Measurements from ENCODE around the gene DAAM2.
A peak's percentile ranks its signal among the peaks of the same experiment; 100 is the strongest.

DAAM2 gene

DNA sequence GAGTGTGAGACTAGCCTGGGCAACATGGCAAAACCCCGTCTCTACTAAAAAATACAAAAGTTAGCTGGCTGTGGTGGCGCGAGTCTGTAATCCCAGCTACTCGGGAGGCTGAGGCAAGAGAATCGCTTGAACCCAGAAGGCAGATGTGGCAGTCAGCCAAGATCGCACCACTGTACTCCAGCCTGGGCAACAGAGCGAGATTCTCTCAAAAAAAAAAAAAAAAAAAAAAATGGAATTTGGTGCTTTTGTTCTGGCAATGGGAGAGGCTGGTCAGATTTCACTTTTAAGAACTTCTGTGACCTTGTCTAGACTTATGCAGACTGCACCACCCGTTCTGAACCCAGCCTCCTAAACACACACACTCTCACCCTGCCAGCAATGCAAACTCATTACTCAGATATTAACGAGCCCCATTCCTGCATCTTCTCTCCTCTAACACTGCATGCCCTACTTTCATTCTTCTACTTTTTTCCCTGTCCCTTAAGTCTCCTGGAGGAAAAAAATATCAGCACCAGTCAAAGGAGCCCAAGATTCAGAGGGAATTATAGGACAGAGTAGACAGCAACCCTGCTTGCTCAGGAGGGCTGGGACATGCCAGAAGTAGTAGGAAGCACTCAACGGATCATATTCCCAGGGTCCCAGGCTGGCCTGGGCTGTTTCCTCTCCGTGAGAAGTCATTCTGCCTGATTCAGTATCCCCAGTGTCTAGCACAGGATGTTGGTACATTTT, 137.7 kb downstream of the DAAM2 start:
- Histone ChIP-seq H4K20me1 (ENCODE audit: insufficient read depth, low read length, poor library complexity, severe bottlenecking) (no peaks in the 10 kb centered on the region), H3K4me2 (ENCODE audit: low read depth, low read length, poor library complexity, severe bottlenecking) (peak overlapping the region; percentile 30)

GRCh38 chr6:39930540-39930939, 138.4 kb downstream of the DAAM2 start:
- H3K4me2 ChIP-seq (ENCODE audit: low read depth, low read length, poor library complexity, severe bottlenecking) = no peak overlapping the region
- no peaks in the 10 kb centered on the region for H3K9me3 ChIP-seq (ENCODE audit: insufficient read depth, low read depth, low read length)
- no peaks in the 10 kb centered on the region for H4K20me1 ChIP-seq (ENCODE audit: insufficient read depth, low read length, poor library complexity, severe bottlenecking)
- H3K27me3 ChIP-seq (ENCODE audit: insufficient read depth, low read length, poor library complexity, severe bottlenecking) = no peaks in the 10 kb centered on the region
- TF ChIP-seq, protein P1, sequence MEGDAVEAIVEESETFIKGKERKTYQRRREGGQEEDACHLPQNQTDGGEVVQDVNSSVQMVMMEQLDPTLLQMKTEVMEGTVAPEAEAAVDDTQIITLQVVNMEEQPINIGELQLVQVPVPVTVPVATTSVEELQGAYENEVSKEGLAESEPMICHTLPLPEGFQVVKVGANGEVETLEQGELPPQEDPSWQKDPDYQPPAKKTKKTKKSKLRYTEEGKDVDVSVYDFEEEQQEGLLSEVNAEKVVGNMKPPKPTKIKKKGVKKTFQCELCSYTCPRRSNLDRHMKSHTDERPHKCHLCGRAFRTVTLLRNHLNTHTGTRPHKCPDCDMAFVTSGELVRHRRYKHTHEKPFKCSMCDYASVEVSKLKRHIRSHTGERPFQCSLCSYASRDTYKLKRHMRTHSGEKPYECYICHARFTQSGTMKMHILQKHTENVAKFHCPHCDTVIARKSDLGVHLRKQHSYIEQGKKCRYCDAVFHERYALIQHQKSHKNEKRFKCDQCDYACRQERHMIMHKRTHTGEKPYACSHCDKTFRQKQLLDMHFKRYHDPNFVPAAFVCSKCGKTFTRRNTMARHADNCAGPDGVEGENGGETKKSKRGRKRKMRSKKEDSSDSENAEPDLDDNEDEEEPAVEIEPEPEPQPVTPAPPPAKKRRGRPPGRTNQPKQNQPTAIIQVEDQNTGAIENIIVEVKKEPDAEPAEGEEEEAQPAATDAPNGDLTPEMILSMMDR (conservative IDR thresholded peaks at IDR 0.05; ENCODE audit: low read length) = no peak
- no peak for TF ChIP-seq EZH2phosphoT487 (IDR thresholded peaks at IDR 0.05; ENCODE audit: borderline replicate concordance)
- peaks cover 17% of the 10 kb centered on the region for H3K4me1 ChIP-seq (ENCODE audit: insufficient read depth, low read length, poor library complexity, severe bottlenecking)
- H3K79me2 ChIP-seq (ENCODE audit: insufficient read depth, low read length) = no peaks in the 10 kb centered on the region
- no peak overlapping the region for H2AFZ ChIP-seq (ENCODE audit: low read length)
- no peaks in the 10 kb centered on the region for H3K9me2 ChIP-seq (replicated peaks; ENCODE audit: low read depth, low read length)
- no peaks in the 10 kb centered on the region for H3K36me3 ChIP-seq (ENCODE audit: insufficient read depth, low read length)
- no peak overlapping the region for H3K4me3 ChIP-seq (ENCODE audit: low read length, poor library complexity, severe bottlenecking)
- H3F3A ChIP-seq (ENCODE audit: low read depth) = no peaks in the 10 kb centered on the region
- H3K9ac ChIP-seq (ENCODE audit: low read depth, low read length, poor library complexity, severe bottlenecking) = no peak overlapping the region

More for the DNA sequence above, 137.7 kb downstream of the DAAM2 start:
- no peaks in the 10 kb centered on the region for H3K27me3 ChIP-seq (ENCODE audit: insufficient read depth, low read length, poor library complexity, severe bottlenecking)
- no peaks in the 10 kb centered on the region for H3F3A ChIP-seq (ENCODE audit: low read depth)
- H3K79me2 ChIP-seq (ENCODE audit: insufficient read depth, low read length) = no peaks in the 10 kb centered on the region
- H3K36me3 ChIP-seq (ENCODE audit: insufficient read depth, low read length) = no peaks in the 10 kb centered on the region
- no peak overlapping the region for H3K4me3 ChIP-seq (ENCODE audit: low read length, poor library complexity, severe bottlenecking)
- H2AFZ ChIP-seq (ENCODE audit: low read length) = no peak overlapping the region
- peaks cover 17% of the 10 kb centered on the region for H3K4me1 ChIP-seq (ENCODE audit: insufficient read depth, low read length, poor library complexity, severe bottlenecking)
- TF ChIP-seq EZH2phosphoT487 (IDR thresholded peaks at IDR 0.05; ENCODE audit: borderline replicate concordance) = no peak
- TF ChIP-seq, protein P1 (conservative IDR thresholded peaks at IDR 0.05; ENCODE audit: low read length) = no peak
- peak overlapping the region; percentile 12 for H3K9ac ChIP-seq (ENCODE audit: low read depth, low read length, poor library complexity, severe bottlenecking)
- no peaks in the 10 kb centered on the region for H3K9me3 ChIP-seq (ENCODE audit: insufficient read depth, low read depth, low read length)
- H3K9me2 ChIP-seq (replicated peaks; ENCODE audit: low read depth, low read length) = no peaks in the 10 kb centered on the region

GRCh38 chr6:39931607-39932006, 139.4 kb downstream of the DAAM2 start:
- no peak for TF ChIP-seq EZH2phosphoT487 (IDR thresholded peaks at IDR 0.05; ENCODE audit: borderline replicate concordance)
- TF ChIP-seq, protein P1 (conservative IDR thresholded peaks at IDR 0.05; ENCODE audit: low read length) = no peak
- H2AFZ ChIP-seq (ENCODE audit: low read length) = no peak overlapping the region
- H3K9ac ChIP-seq (ENCODE audit: low read depth, low read length, poor library complexity, severe bottlenecking) = no peak overlapping the region
- H3K4me1 ChIP-seq (ENCODE audit: insufficient read depth, low read length, poor library complexity, severe bottlenecking) = peaks cover 17% of the 10 kb centered on the region
- no peaks in the 10 kb centered on the region for H3F3A ChIP-seq (ENCODE audit: low read depth)
- H3K4me2 ChIP-seq (ENCODE audit: low read depth, low read length, poor library complexity, severe bottlenecking) = no peak overlapping the region
- H3K9me3 ChIP-seq (ENCODE audit: insufficient read depth, low read depth, low read length) = no peaks in the 10 kb centered on the region
- H4K20me1 ChIP-seq (ENCODE audit: insufficient read depth, low read length, poor library complexity, severe bottlenecking) = no peaks in the 10 kb centered on the region
- H3K79me2 ChIP-seq (ENCODE audit: insufficient read depth, low read length) = no peaks in the 10 kb centered on the region
- H3K4me3 ChIP-seq (ENCODE audit: low read length, poor library complexity, severe bottlenecking) = no peak overlapping the region
- no peaks in the 10 kb centered on the region for H3K9me2 ChIP-seq (replicated peaks; ENCODE audit: low read depth, low read length)
- no peaks in the 10 kb centered on the region for H3K36me3 ChIP-seq (ENCODE audit: insufficient read depth, low read length)
- no peaks in the 10 kb centered on the region for H3K27me3 ChIP-seq (ENCODE audit: insufficient read depth, low read length, poor library complexity, severe bottlenecking)

Data from Loucy (cell line).